Osteoblast (primary cell): ENCODE measurements around the gene RGPD8. TPM values are rescaled to one million over a fixed set of nuclear protein-coding genes. Genes with fewer than 3 reads are reported as not detected.

ENCODE experiments used
- DNase-seq: peaks from one replicate; pipeline ENCODE4 v3.0.0; 2011; ENCODE audit warnings: low spot score, mixed read lengths; ENCODE audit not compliant: insufficient read length; ENCODE audit errors: missing footprints
- H2AFZ ChIP-seq: 2 replicates; pipeline ENCODE4 v1.6.0; 2011; ENCODE audit warnings: mild to moderate bottlenecking, low read length
- H3K27ac ChIP-seq: 2 replicates; pipeline ENCODE4 v1.5.1; 2011; ENCODE audit warnings: mild to moderate bottlenecking, low read depth, low read length, moderate library complexity
- H3K27me3 ChIP-seq: 2 replicates; pipeline ENCODE4 v1.6.0; 2012; ENCODE audit warnings: mild to moderate bottlenecking, control low read depth, inconsistent platforms, low read length, moderate library complexity; ENCODE audit not compliant: insufficient read depth
- H3K36me3 ChIP-seq: 2 replicates; pipeline ENCODE4 v1.5.1; 2011; ENCODE audit warnings: mild to moderate bottlenecking, low read length, control low read depth, moderate library complexity; ENCODE audit not compliant: insufficient read depth
- H3K4me1 ChIP-seq: 2 replicates; pipeline ENCODE4 v1.5.1; 2011; ENCODE audit warnings: mild to moderate bottlenecking, low read length, control low read depth, moderate library complexity; ENCODE audit not compliant: insufficient read depth
- H3K4me2 ChIP-seq: 2 replicates; pipeline ENCODE4 v1.6.0; 2011; ENCODE audit warnings: mild to moderate bottlenecking, low read length; ENCODE audit not compliant: insufficient read depth
- H3K4me3 ChIP-seq: fragments of 200-600 bp; sonication (generic); 3 replicates; pipeline ENCODE4 v1.5.1; 2012; ENCODE audit warnings: mild to moderate bottlenecking, low read length, inconsistent platforms; ENCODE audit not compliant: insufficient read depth
- H3K79me2 ChIP-seq: 2 replicates; pipeline ENCODE4 v1.6.0; 2012; ENCODE audit warnings: mild to moderate bottlenecking, low read length, control low read depth, inconsistent platforms; ENCODE audit not compliant: insufficient read depth
- H3K9me3 ChIP-seq: 2 replicates; pipeline ENCODE4 v1.5.1; 2011; ENCODE audit warnings: low read depth, low read length, control low read depth
- H4K20me1 ChIP-seq: 2 replicates; pipeline ENCODE4 v1.6.0; 2012; ENCODE audit warnings: mild to moderate bottlenecking, low read length, control low read depth; ENCODE audit not compliant: insufficient read depth
- CTCF ChIP-seq: IDR thresholded peaks from 2 replicates; pipeline ENCODE4 v1.5.1; 2011; ENCODE audit warnings: mild to moderate bottlenecking, low read depth, low read length, moderate library complexity; ENCODE audit errors: extremely low read depth
- total RNA-seq: library from RNA; depleted of rRNA; stranded (reverse); fragments of >200 nt; gene quantifications from 2 replicates; pipeline ENCODE4 v1.2.3, GENCODE V29; 2012

The RGPD8 gene
- total RNA-seq, 1 donor = 25.0 TPM

DNA sequence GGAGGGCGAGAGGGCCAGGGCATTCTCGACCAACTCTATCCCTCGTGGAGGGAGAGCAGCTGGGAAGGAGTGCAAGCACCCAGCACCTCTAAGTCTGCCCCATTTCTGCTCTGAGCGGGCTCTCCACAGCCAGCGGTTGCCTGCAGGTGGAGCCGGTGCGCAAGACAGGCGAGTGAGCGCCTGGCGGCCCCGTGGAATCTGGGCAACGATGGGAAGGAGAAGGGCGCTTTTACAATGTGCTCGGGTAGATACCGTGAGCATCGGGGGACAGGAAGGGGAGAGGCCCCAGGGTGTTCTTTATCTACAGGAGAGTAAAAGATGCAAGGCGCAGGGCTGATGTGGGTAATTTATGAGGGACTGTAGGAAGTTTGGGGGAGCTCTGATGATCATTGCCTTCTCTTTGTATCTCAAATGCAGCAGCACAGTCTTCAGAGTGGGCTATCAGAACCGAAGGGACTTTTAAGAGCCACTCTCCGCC is 47.6 kb upstream of the RGPD8 start:
- Histone ChIP-seq H3K4me1 (peaks cover 9% of the 10 kb centered on the region), H3K27ac (peak overlapping the region; percentile 4), H3K9me3 (no peaks in the 10 kb centered on the region), H2AFZ (peak overlapping the region; percentile 78), H3K36me3 (peaks cover 6% of the 10 kb centered on the region), H3K79me2 (peaks cover 33% of the 10 kb centered on the region), H4K20me1 (peaks cover 6% of the 10 kb centered on the region), H3K4me2 (peak overlapping the region; percentile 81), H3K4me3 (peak overlapping the region; percentile 82), H3K27me3 (no peaks in the 10 kb centered on the region)
- TF ChIP-seq CTCF = peak; percentile 76
- peak; percentile 99 for DNase-seq

GRCh38 chr2:112480530-112481049 is 47.1 kb upstream of the RGPD8 start:
- Histone ChIP-seq H4K20me1 (peaks cover 3% of the 10 kb centered on the region), H3K27ac (no peak overlapping the region), H3K4me1 (peaks cover 11% of the 10 kb centered on the region), H3K4me2 (peak overlapping the region; percentile 81), H3K36me3 (peaks cover under 1% of the 10 kb centered on the region), H3K4me3 (peak overlapping the region; percentile 82), H3K27me3 (no peaks in the 10 kb centered on the region), H2AFZ (peak overlapping the region; percentile 78), H3K79me2 (peaks cover 28% of the 10 kb centered on the region), H3K9me3 (no peaks in the 10 kb centered on the region)
- no peak for TF ChIP-seq CTCF
- DNase-seq = no peak

- no peaks in the 10 kb centered on the region for H3K9me3 ChIP-seq
- H3K4me1 ChIP-seq = peaks cover 8% of the 10 kb centered on the region
- DNase-seq = peak; percentile 54
- H3K36me3 ChIP-seq = no peaks in the 10 kb centered on the region
- H3K27me3 ChIP-seq = no peaks in the 10 kb centered on the region
- no peak overlapping the region for H2AFZ ChIP-seq
- no peak for TF ChIP-seq CTCF
- no peak overlapping the region for H3K4me3 ChIP-seq
- H4K20me1 ChIP-seq = no peaks in the 10 kb centered on the region
- H3K27ac ChIP-seq = no peak overlapping the region
- H3K4me2 ChIP-seq = no peak overlapping the region
- no peaks in the 10 kb centered on the region for H3K79me2 ChIP-seq
Measured at GRCh38 chr2:112476434-112476833, 43.0 kb upstream of the RGPD8 start.

DNA sequence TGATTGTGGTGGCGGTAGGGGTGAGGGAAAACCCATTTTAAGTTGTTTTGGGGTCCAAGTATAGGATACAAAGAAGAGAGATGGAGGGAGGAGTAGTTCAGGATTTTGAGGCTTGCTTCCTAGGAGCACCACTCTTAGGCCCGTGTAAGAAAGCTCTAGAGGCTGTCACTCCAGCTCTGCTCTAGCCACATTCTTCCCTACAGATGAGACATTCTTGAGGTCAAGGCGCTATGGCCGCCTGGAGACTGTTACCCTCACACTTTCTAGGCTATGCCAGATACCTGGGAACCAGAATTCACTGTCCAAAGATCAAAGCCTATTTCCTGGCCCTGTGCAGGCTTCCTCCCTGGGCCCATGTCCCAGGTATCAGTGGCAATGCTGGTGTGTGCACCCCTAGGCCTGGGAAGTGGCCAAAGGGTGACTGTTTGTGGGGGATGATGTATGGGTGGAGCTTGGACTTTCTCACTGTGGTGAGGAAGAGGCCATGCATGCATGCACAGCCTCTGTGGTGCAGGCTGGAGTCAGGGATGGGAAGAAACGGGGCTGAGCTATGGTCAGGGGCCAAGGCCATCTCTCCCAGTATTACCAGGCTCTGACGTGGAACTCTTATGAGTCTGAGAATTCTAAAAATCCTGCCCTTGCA is 41.5 kb upstream of the RGPD8 start:
- H3K27ac ChIP-seq = no peak overlapping the region
- no peaks in the 10 kb centered on the region for H3K9me3 ChIP-seq
- H3K27me3 ChIP-seq = no peaks in the 10 kb centered on the region
- no peaks in the 10 kb centered on the region for H3K36me3 ChIP-seq
- no peak for TF ChIP-seq CTCF
- H2AFZ ChIP-seq = peak overlapping the region; percentile 21
- H3K4me1 ChIP-seq = peaks cover 3% of the 10 kb centered on the region
- no peak overlapping the region for H3K4me2 ChIP-seq
- H3K79me2 ChIP-seq = no peaks in the 10 kb centered on the region
- no peak overlapping the region for H3K4me3 ChIP-seq
- peak; percentile 92 for DNase-seq
- no peaks in the 10 kb centered on the region for H4K20me1 ChIP-seq
